Retina (tissue), 1 donor: Measurements from ENCODE around the gene TMEFF1.
"Not testable (repeated sequence)": the region's sequence is repeated elsewhere in the genome, so short reads cannot be mapped to it uniquely, and the experiment has no call there.

Experiments used
- DNase-seq: peaks from one replicate; pipeline ENCODE4 v3.0.0-alpha.2; 2016

The TMEFF1 gene

DNA sequence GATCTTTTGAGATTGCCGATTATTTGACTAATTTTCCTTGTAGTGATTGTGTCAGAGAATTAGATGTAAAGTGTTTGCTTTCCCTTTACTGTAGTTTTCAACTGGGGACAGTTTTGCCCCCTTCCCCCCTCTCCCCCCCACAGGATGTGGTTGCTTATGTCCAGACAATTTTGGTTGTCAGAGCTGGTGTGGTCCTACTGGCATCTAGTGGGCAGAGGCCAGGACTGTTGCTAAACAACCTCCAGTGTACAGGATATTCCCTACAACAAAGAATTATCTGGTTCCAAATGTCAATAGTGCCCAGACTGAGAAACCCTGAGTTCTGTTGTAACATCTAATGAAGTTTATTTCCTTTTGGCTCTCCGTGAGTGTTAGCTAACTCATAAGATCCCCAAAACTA lies 20.0 kb downstream of the TMEFF1 start:
- no peak for DNase-seq

DNA sequence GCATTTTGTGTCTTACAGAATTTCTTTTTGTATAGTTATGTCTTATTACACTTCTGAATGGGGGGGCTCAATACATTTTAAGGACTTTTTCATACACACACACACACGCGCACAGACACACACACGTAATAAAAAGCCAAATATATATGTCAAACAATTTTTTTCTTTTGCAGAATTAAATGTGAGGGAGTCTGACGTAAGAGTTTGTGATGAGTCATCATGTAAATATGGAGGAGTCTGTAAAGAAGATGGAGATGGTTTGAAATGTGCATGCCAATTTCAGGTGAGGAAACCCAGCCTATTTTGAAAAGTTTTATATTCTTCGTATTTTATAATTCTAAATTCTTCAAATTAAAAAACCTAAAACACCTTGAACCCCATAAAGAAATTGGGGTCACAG lies 25.6 kb downstream of the TMEFF1 start:
- DNase-seq, result no peak

DNA sequence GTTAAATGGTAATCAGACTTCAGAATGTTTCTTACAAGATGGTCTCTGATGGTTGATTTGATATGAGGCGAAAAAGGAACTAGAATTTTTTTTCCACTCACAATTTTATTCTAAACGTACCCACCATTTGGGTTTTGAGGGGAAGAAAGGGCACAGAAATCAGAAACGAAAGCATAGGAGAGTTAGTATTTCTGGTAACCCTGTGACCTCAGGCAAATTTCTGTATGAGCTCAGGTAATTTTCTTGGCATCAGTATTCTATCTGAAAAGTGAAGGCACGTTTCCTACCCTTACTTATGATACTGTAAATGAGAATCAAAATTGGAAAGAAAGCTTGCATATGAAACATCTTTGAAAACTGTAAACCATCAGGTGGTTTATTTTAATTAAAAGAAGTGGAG lies 26.5 kb downstream of the TMEFF1 start:
- DNase-seq, result no peak

- no peak for DNase-seq
Observed at GRCh38 chr9:100499866-100500265, 26.9 kb downstream of the TMEFF1 start.

GRCh38 chr9:100505564-100506159 lies 32.7 kb downstream of the TMEFF1 start:
- DNase-seq, result no peak

DNA sequence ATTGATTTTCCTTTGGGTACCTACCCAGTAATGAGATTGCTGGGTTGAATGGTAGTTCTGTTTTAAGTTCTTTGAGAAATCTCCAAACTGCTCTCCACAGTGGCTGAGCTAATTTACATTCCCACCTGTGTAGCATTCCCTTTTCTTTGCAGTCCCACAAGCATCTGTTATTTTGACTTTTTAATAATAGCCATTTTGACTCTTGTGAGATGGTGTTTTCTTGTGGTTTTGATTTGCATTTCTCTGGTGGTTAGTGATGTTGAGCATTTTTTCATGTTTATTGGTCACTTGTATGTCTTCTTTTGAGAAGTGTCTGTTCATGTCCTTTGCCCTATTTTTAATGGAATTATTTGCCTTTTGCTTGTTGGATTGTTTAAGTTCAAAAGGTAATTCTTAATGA lies 34.4 kb downstream of the TMEFF1 start:
- not testable (repeated sequence) for DNase-seq

- DNase-seq, result no peak
Observed at GRCh38 chr9:100511205-100511604, 38.3 kb downstream of the TMEFF1 start.

DNA sequence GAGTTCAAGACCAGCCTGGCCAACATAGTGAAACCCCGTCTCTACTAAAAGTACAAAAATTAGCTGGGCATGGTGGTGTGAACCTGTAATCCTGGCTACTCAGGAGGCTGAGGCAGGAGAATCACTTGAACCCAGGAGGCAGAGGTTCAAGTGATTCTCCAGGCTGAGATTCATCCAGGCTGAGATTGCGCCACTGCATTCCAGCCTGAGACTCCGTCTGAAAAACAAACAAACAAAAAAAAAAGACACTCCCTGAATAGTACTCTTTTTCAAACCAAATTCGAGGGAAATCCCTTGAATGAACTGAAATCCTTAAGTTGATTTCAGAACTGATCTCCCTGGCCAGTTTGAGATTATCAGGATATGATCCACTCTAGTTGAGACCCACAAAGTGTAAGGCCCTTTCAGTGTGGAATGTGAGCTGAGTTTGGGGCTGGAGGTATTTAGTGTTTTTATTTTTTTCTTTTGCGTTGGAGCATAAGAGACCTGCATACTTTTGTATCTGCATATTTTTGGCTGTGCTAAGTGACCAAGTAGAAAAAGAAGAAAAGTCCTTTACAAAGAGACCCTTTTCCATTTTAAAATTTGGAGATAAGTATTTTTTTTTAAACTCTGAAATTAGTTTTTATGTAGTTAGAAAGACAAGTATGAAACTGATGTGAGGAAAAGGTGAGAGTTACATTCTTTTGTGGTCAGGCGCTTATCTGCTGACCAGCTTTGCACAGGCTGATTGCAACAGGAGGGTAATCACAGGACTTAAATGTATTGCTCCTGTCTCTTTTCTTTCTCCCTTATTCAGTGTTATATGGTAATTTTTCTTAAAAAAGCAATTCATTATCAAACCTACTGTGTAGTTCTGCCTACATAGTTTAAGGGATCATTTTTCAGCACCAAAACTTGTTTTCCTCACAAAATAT lies 42.9 kb downstream of the TMEFF1 start:
- no peak for DNase-seq

GRCh38 chr9:100521282-100521681 lies 48.3 kb downstream of the TMEFF1 start:
- DNase-seq, result no peak

DNA sequence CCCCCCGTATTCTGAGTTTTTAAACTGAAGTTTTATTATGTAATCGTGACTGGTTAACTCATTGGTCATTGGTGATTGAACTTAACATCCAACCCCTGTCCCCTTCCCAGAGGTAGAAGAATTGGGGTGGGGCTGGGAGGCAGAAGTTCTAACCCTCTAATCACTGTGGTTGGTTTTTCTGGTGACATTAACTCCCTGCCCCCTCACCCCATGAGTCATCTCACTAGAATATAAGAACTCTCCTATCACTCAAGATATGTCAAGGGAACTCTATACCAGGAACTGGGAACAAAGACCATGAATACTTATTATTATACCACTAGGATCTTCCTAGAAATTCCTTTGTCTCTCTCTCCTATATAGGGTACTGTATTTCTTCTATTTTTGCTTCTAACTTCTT lies 52.6 kb downstream of the TMEFF1 start:
- no peak for DNase-seq

DNA sequence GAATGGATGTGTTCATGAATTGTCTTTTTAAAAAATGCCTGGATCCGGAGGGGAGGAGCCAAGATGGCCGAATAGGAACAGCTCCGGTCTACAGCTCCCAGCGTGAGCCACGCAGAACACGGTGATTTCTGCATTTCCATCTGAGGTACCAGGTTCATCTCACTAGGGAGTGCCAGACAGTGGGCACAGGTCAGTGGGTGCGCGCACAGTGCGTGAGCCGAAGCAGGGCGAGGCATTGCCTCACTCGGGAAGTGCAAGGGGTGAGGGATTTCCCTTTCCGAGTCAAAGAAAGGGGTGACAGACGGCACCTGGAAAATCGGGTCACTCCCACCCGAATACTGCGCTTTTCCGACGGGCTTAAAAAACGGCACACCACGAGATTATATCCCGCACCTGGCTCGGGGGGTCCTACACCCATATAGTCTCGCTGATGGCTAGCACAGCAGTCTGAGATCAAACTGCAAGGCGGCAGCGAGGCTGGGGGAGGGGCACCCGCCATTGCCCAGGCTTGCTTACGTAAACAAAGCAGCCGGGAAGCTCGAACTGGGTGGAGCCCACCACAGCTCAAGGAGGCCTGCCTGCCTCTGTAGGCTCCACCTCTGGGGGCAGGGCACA lies 54.3 kb downstream of the TMEFF1 start:
- not testable (repeated sequence) for DNase-seq

GRCh38 chr9:100534401-100534800 lies 61.5 kb downstream of the TMEFF1 start:
- DNase-seq, result no peak

- no peak for DNase-seq
Observed at GRCh38 chr9:100540327-100540726, 67.4 kb downstream of the TMEFF1 start.

DNA sequence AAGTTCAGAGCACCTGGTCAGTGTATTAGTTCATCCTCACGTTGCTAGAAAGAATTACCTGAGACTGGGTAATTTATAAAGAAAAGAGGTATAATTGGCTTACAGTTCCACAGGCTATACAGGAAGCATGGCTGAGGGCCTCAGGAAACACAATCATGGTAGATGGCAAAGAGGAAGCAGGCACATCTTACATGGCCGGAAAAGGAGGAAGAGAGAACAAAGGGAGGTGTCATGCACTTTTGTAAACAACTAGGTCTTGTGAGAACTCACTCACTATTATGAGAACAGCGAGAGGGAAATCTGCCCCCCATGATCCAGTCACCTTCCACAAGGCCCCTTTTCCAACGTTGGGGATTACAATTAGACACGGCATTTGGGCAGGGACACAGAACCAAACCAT lies 76.1 kb downstream of the TMEFF1 start:
- no peak for DNase-seq

DNA sequence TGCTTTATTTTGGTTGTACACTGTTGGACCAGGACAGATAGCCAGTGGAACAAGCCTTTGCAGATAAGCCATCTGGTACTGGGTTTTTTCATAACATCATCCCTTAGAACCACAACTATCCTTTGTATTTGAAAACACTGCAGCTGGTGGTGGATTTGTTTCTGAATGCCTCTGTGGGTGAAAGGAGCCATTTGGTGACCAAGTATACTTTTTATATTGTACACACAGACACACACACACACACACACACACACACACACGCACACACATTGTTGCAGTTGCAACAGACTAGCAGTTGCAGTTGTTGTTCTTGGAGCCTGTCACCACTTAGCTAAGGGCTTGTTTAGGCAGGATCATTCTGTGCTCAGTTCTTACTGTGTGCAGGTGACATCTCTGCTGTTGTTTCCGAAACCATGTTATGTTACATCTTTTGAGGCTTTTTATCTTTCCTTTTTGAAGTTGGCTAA lies 82.0 kb downstream of the TMEFF1 start:
- no peak for DNase-seq

DNA sequence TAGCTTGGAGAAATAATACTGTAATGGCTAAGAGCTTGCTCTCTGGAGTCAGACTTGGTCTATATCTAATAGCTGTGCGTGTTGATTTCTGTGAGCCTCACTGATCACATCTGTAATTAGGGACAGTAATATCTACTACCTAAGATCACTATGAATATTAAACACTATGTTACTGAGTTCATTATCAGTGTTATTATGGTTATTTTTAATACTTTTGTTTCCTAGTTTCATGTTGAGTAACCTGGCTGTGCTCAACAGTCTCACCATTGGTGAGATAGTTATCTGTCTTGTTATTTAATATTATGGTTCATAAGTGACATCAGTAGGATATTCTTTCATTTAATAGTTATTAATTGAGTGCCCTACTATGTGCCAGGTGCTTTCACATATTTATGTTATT lies 82.5 kb downstream of the TMEFF1 start:
- no peak for DNase-seq

DNA sequence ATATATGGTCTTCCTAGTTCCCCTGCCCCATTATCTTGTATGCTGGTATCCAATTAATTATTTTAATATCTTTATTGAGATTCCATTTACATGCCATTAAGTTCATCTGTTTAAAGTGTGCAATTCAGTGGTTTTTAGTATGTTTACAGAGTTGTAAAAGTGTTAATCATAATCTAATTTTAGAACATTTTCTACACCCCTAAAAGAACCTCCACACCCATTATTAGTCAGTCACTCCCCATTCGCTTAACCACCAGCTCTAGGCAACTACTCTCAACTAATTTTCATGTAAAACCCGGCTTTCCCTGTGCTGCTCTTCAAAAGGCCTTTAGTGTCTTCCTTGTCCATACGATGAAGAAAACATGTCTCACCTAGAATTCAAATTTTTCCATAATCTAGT lies 84.1 kb downstream of the TMEFF1 start:
- DNase-seq, result no peak

DNA sequence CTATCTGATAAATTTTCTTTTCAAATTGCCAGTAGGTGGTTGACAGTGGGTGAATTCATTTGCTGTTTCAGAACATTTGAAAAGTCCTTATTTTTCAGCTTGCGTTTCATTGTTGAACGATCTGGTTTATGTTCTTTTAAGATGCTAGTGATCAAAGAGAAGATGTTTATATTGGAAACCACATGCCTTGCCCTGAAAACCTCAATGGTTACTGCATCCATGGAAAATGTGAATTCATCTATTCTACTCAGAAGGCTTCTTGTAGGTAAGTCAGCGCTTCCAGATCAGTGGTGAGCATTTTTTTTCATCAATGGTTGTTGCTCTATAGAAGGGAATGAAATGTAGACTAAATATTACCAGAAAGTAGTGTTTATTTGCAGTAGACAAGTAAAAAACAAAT lies 88.3 kb downstream of the TMEFF1 start:
- DNase-seq, result no peak

- no peak for DNase-seq
Observed at GRCh38 chr9:100567856-100568255, 94.9 kb downstream of the TMEFF1 start.

- no peak for DNase-seq
Observed at GRCh38 chr9:100573655-100574260, 100.8 kb downstream of the TMEFF1 start.

DNA sequence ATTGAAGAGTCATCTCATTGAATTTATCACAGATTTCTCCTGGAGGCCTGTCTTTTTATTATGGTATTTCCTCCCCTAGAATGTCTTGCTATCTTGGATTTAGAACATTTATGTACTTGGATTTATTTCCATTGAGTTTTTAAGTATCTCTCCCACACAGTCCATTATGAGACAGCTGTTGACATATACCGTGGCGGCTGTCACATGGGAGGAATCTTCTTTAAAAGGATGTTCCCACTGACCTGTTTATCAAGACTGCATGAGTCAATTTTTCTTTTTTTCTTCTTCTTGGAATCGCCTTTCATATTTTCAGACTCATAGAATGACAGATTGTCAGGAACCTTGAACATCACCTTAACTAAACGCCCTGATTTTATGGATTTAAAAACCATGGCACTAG lies 102.1 kb downstream of the TMEFF1 start:
- no peak for DNase-seq

- no peak for DNase-seq
Observed at GRCh38 chr9:100575765-100576386, 102.9 kb downstream of the TMEFF1 start.
